ENCODE data around the gene ST7. TPM values are rescaled to one million over a fixed set of nuclear protein-coding genes. Genes with fewer than 3 reads are reported as not detected.
A peak's percentile ranks its signal among the peaks of the same experiment; 100 is the strongest.

Gene ST7
- polyA plus RNA-seq, 1 donor from 2014 or later: 4.4 TPM

DNA sequence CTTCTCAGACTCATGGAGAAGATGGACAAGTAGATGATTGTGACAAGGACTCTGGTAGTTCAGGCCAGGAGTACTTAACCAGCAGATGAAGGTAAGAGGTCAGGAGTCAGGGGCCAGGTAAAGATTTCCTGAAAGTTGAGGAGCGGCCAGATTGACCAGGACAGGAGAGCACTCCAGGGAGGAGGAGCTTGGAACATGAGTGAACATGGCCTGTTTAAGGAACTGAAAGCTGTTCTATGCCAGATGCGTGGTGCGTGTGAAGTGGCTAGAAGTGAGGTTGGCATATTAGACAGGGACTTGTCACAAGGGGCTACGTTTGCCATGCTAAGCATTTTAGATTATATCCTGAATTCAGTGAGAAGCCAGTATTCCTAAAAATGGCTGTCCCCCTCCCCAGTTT is 212.4 kb downstream of the ST7 start:
- Mint-ChIP-seq H3K4me1 (no peaks in the 10 kb centered on the region), H3K4me3 (no peak overlapping the region), H3K27me3 (no peaks in the 10 kb centered on the region), H3K27ac (no peak overlapping the region), H3K36me3 (peaks cover 1% of the 10 kb centered on the region), H3K9me3 (peaks cover 0 to 2% (median 0%) of the 10 kb centered on the region in 3 donors)

DNA sequence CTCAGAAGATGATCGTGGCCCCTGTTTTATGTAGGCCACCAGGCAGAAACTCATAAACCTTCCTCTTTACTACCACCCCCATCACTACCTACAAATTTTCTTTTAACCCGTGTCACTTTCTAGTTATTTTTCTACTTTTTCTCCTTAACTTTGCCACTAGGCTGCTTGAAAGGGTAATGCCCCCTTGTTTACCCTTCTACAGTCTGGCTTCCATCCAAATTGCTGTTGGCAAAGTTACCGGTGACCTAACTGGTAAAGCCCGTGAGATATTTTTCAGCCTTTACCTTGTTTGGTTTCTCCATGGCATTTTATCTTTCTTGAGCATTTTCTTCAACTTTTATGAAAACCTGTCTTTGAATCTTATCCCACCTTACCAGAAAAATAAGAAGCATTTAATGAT is 216.6 kb downstream of the ST7 start:
- H3K27me3 Mint-ChIP-seq: no peaks in the 10 kb centered on the region
- H3K9me3 Mint-ChIP-seq: no peaks in the 10 kb centered on the region
- no peaks in the 10 kb centered on the region for H3K4me1 Mint-ChIP-seq
- no peak overlapping the region for H3K4me3 Mint-ChIP-seq
- H3K36me3 Mint-ChIP-seq: peaks cover 11% of the 10 kb centered on the region
- no peak overlapping the region for H3K27ac Mint-ChIP-seq

DNA sequence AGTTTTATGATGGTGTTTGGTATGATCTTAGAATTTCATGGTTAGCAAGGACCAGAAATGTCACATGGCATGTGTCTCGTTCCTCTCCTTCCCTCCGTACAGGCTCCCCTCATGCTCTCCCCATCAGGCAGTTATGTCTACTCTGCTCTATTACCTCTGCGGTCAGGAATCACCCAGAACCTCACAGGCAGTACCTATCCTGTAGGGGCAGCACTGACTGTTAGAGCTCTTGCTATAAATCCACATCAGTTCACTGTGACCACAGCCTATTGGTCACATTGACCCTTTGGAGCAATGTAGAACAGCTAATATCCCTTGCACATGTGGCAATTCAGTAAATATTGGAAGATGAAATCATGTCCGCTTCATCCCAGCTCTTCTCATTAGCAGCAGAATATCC is 217.8 kb downstream of the ST7 start:
- H3K27me3 Mint-ChIP-seq: no peaks in the 10 kb centered on the region
- peaks cover 12% of the 10 kb centered on the region for H3K36me3 Mint-ChIP-seq
- no peak overlapping the region for H3K27ac Mint-ChIP-seq
- H3K4me3 Mint-ChIP-seq: no peak overlapping the region
- no peaks in the 10 kb centered on the region for H3K4me1 Mint-ChIP-seq
- H3K9me3 Mint-ChIP-seq: no peaks in the 10 kb centered on the region

DNA sequence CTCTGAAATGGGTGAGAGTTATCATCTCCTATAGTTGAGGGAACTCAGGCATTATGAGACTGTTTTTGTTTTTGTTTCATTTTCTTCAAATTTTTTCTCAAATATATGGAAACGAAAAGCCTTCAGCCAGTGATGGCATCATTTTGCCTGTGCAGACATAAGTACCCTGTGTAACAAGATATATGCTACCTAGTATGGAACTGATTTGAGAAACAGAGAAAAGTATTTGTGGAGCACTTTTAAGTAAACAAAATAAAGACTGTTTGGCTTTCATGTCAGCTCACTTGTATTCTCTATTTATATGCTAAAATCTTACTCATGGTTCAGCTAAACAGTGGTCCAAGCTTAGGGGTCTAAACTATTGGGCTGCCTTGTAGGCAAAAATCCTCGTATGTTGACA is 219.0 kb downstream of the ST7 start:
- no peaks in the 10 kb centered on the region for H3K4me1 Mint-ChIP-seq
- H3K9me3 Mint-ChIP-seq: no peaks in the 10 kb centered on the region
- no peak overlapping the region for H3K4me3 Mint-ChIP-seq
- no peak overlapping the region for H3K27ac Mint-ChIP-seq
- peaks cover 12% of the 10 kb centered on the region for H3K36me3 Mint-ChIP-seq
- no peaks in the 10 kb centered on the region for H3K27me3 Mint-ChIP-seq

DNA sequence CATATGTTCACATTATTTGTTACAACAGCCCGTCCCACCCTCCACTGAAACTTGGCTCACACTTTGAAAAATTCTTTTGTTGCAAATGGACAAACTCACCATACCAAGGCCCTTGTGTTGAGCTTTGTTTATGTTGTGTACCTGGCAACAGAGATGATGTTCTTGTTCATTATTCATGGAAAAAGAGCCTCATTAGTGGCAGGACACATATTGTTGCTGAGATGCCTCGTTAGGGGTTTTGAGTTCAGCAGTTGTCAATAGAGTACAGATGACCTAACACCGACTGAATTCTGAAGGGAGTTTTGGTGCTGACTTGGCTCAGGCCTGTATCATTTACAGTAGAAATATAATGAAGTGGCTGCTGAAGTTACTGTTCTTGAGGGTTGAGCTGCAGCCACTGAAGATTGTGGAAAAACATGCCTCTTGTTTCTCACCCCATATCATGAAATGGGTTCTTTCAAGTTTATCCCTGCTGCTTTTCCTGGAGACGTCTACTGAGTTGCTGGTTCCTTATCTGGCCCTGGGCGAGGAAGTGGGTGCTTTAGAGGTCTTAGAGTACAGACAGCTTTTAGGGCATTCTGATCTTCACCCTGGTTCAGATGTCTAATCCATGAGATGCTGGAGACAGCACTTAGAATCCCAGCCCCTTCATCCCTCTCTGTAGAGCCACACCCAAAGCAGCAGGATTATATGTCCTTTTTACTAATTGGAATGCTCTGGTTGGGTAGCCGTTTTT is 219.9 kb downstream of the ST7 start:
- no peaks in the 10 kb centered on the region for H3K9me3 Mint-ChIP-seq
- no peak overlapping the region for H3K27ac Mint-ChIP-seq
- no peak overlapping the region for H3K4me3 Mint-ChIP-seq
- H3K36me3 Mint-ChIP-seq: peaks cover 15% of the 10 kb centered on the region
- no peaks in the 10 kb centered on the region for H3K4me1 Mint-ChIP-seq
- no peaks in the 10 kb centered on the region for H3K27me3 Mint-ChIP-seq

DNA sequence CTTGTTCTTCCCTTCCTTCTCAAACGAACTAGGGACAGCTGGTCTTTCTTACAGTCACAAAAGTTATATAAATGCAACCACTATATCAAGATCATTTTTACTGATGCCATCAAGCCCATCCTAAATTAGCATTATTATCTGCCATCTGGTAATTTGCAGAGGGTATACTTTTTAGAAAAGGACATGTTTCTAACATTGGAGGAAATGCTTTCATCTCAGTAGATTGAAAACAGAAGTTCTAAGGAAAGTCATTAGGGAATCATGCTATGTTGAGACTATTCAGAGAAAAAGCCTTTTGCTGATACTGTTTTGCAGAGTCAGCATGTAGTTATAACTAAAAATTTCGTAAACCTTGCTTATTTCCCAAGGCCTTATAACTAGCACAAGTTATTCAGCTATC is 222.9 kb downstream of the ST7 start:
- H3K4me1 Mint-ChIP-seq: no peaks in the 10 kb centered on the region
- H3K9me3 Mint-ChIP-seq: no peaks in the 10 kb centered on the region
- peaks cover 13% of the 10 kb centered on the region for H3K36me3 Mint-ChIP-seq
- H3K4me3 Mint-ChIP-seq: no peak overlapping the region
- H3K27me3 Mint-ChIP-seq: no peaks in the 10 kb centered on the region
- H3K27ac Mint-ChIP-seq: no peak overlapping the region

DNA sequence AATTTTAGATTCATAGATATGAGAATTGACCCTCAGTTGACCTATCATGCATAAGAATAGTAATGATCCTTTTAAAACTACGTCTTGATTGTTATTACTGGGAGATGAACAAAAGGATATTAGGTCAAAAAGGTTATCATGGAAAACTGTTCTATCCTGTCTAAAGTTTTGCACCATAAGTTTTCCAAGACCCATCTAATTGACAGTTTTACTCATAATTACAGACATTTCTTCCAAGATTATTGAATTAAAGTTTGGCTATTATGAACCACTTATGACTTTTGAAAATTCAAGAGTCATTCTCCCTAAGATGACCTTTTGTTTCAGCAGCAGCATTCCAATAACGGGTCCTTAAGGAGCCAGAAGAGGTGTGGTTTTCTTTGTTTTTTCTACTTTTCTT is 225.3 kb downstream of the ST7 start:
- peak overlapping the region in 1 of 3 donors; percentile 29 for H3K27ac Mint-ChIP-seq
- H3K4me1 Mint-ChIP-seq: no peaks in the 10 kb centered on the region
- H3K4me3 Mint-ChIP-seq: no peak overlapping the region
- no peaks in the 10 kb centered on the region for H3K27me3 Mint-ChIP-seq
- peaks cover 0 to 6% (median 2%) of the 10 kb centered on the region in 3 donors for H3K9me3 Mint-ChIP-seq
- peaks cover 7% of the 10 kb centered on the region for H3K36me3 Mint-ChIP-seq

DNA sequence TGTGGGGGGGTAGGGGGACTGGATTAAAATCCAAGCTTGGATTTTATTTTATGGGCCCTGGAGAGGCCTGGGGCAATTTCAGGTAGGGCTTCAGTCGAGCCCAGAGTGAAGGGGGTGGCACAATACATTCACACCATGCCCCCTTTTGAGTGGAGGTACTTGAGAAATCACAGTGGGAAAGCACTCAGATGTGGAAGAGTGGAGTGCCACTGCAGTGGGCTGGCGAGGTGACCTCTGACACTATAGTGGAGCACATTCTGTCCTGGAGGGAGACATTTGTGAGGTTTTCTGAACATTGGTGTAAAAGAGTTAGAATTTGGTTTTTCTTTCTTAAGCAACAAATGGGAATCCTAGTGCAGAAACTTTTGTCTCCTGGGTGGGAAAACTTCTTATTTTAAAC is 226.4 kb downstream of the ST7 start:
- no peaks in the 10 kb centered on the region for H3K4me1 Mint-ChIP-seq
- H3K4me3 Mint-ChIP-seq: no peak overlapping the region
- peaks cover 0 to 6% (median 4%) of the 10 kb centered on the region in 3 donors for H3K9me3 Mint-ChIP-seq
- peaks cover 6% of the 10 kb centered on the region for H3K36me3 Mint-ChIP-seq
- H3K27ac Mint-ChIP-seq: no peak overlapping the region
- no peaks in the 10 kb centered on the region for H3K27me3 Mint-ChIP-seq

DNA sequence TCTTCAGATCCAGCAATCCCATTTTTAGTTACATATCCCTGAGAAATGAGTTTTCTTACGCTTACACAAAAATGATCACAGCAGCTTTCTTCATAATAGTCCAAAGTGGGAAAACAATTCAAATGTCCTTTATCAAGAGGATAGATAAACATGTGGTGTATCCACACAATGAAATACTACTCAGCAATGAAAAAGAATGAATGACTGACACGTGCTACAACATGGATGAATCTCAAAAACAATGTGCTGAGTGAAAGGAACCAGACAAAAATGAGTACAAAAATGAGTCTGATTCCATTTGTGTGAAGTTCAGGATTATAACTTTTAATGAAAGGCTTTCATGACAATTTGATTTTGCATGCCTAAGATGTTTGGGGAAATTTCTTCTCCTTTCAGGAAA is 230.4 kb downstream of the ST7 start:
- Mint-ChIP-seq H3K27ac (no peak overlapping the region), H3K36me3 (no peaks in the 10 kb centered on the region), H3K4me1 (no peaks in the 10 kb centered on the region), H3K27me3 (no peaks in the 10 kb centered on the region), H3K4me3 (no peak overlapping the region), H3K9me3 (peaks cover 0 to 6% (median 4%) of the 10 kb centered on the region in 3 donors)

DNA sequence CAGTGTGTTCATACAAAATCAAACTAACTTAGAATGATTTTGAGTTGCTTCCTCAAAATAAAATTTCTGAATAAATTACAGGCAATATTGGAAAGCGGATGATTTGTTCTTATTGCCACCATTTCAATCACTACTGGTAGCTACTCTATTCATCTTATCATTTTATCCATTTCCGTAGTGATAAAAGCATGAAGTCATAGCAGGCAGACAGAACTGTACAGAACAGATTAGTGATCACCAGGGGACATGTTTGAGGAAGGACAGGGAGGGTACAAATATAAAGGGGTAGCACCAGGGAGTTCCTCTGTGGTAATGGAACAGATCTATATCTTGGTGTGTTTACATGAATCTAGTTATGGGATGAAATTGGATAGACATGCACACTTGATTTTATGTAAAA is 231.1 kb downstream of the ST7 start:
- H3K9me3 Mint-ChIP-seq: peaks cover 0 to 6% (median 4%) of the 10 kb centered on the region in 3 donors
- no peaks in the 10 kb centered on the region for H3K27me3 Mint-ChIP-seq
- H3K36me3 Mint-ChIP-seq: no peaks in the 10 kb centered on the region
- H3K4me1 Mint-ChIP-seq: no peaks in the 10 kb centered on the region
- peak overlapping the region in 1 of 3 donors; percentile 9 for H3K27ac Mint-ChIP-seq
- no peak overlapping the region for H3K4me3 Mint-ChIP-seq

DNA sequence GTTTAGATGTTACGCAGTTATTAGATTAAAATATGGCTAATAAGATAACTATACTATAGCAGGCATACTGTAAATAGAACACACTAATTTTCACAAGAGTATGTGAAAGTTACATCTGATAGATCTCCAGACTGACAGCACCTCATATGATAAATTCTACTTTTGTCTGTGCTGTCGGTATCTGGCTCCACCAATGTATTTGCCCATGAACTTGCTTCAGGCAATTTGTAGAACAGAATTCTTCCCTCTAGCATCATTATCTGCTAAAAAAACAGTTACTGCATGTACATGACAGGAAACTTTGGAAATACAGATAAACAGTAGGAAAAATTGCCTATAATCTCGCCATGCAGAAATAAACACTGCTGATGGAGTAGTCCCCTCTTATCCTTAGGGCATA is 231.8 kb downstream of the ST7 start:
- Mint-ChIP-seq H3K36me3 (no peaks in the 10 kb centered on the region), H3K27me3 (no peaks in the 10 kb centered on the region), H3K9me3 (peaks cover 0 to 6% (median 4%) of the 10 kb centered on the region in 3 donors), H3K27ac (no peak overlapping the region), H3K4me3 (no peak overlapping the region), H3K4me1 (no peaks in the 10 kb centered on the region)

DNA sequence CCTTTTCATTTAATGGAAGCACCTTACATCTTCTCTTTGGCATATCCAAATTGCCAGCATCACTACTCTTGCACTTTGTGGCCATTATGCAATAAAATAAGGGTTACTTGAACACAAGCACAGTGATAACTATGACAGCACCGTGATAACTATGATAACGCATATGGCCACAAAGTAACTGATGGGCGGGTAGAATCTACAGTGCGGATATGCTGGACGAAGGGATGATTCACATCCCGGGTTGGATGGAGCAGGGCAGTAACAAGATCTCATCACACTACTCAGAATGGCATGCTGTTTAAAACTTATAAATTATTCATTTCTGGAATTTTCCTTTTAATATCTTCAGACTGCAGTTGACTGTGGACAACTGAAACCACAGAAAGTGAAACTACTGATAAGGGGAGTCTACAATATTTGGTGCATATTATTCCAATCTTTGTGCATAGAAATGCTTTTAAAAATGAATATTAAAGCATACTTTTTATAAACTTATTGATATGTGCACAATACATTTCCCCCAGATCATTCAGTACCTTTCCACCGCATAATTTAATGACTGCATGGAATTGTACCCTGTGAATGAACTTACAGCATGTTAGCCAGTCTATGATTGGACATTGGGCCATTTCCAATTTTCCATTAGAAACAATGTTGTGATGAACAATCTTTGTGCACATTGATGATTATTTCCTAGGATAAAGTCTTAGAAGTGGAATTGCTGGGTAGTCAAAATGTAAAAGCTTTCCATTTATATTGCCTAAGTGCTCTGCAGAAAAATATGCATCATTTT is 233.1 kb downstream of the ST7 start:
- Mint-ChIP-seq H3K4me1 (no peaks in the 10 kb centered on the region), H3K4me3 (no peak overlapping the region), H3K9me3 (peaks cover 0 to 6% (median 4%) of the 10 kb centered on the region in 3 donors), H3K27me3 (no peaks in the 10 kb centered on the region), H3K27ac (no peak overlapping the region), H3K36me3 (no peaks in the 10 kb centered on the region)

DNA sequence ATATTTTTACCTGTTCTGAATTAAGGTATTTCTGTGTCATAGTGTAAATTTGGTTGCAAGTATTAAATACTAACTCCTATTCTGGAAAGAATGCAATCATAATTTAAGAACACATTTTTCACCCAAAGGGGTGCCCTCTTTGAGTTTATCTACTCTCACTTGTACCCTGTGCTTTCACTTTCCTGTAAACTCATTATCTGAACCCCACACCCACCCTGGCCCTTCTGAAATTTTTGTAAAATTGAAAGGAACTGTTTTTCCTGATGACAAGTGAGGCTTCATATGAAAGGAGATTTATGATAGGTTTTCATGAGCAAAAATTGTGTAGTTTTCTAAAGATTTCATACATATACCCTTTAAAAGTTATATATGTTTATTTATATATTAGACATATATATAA is 235.1 kb downstream of the ST7 start:
- no peaks in the 10 kb centered on the region for H3K27me3 Mint-ChIP-seq
- H3K9me3 Mint-ChIP-seq: peaks cover 0 to 4% (median 3%) of the 10 kb centered on the region in 3 donors
- no peaks in the 10 kb centered on the region for H3K4me1 Mint-ChIP-seq
- no peak overlapping the region for H3K4me3 Mint-ChIP-seq
- no peaks in the 10 kb centered on the region for H3K36me3 Mint-ChIP-seq
- H3K27ac Mint-ChIP-seq: no peak overlapping the region

DNA sequence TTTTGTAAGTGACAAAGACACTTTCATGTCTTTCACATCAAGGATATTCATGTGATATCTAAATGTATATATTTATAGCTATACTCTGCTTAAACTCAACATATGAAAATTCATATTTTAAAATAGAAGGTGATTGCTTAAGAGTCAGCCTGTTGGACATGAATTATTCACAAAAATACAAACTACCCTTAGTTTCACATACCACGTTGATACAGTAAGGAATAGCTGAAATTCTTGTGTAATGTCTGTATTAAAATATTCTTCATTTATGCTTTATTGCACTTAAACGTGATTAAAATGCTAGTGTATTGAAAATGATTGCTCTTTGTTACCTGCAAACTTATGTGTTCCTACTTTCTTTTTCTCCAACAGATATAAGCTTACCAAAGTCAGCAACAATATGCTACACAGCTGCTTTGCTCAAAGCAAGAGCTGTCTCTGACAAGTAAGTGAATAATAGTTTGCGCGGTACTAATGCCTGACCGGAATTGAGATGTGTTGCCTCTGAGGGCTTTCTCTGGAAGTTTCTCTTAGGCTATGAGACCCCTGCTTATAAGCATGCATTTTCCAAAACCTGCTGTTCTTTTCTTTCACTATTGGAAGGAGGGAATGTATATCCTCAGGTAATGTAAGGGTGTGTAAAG is 235.8 kb downstream of the ST7 start:
- H3K4me3 Mint-ChIP-seq: no peak overlapping the region
- H3K4me1 Mint-ChIP-seq: peaks cover 0 to 2% (median 0%) of the 10 kb centered on the region in 3 donors
- H3K27me3 Mint-ChIP-seq: no peaks in the 10 kb centered on the region
- H3K27ac Mint-ChIP-seq: no peak overlapping the region
- no peaks in the 10 kb centered on the region for H3K9me3 Mint-ChIP-seq
- no peaks in the 10 kb centered on the region for H3K36me3 Mint-ChIP-seq

DNA sequence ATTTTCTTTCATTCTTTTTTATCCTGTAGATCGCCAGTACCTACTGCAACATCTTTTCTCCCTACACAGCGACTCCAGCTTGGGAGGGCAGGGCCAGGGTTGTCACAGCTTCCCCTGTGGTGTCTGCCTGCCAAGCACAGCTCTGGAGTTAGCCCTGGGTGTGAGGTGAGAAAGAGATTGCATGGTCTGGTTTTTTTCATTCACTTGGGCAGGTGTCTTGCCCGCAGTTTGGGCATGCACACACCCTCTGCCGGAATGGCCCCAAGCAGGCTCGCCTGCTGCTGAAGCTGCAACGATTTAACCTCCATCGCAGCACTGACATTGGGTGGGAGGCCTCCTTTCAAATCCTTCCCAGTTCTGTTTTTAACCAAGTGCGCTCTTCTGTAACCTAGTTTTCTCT is 236.8 kb downstream of the ST7 start:
- Mint-ChIP-seq H3K4me3 (no peak overlapping the region), H3K9me3 (no peaks in the 10 kb centered on the region), H3K4me1 (peaks cover 0 to 2% (median 0%) of the 10 kb centered on the region in 3 donors), H3K27me3 (no peaks in the 10 kb centered on the region), H3K36me3 (no peaks in the 10 kb centered on the region), H3K27ac (no peak overlapping the region)
